T-helper 1 cell treated with Interleukin-12 subunit alpha and Interleukin-12 subunit beta and Interleukin-4 antibody, amounts not matched to agents 30 ng/mL and 1 ng/mL, for 36 hours (primary cell): Measurements from ENCODE around the gene THAP11. TPM values are rescaled to one million over a fixed set of nuclear protein-coding genes. Genes with fewer than 3 reads are reported as not detected.
"Not testable (repeated sequence)": the region's sequence is repeated elsewhere in the genome, so short reads cannot be mapped to it uniquely, and the experiment has no call there.

Experiments used
- intact Hi-C: fragments of 100-400 bp; cut with micrococcal nuclease; formaldehyde crosslinking; loops from one replicate; pipeline ENCODE4 v1.15.1; 2024
- total RNA-seq: library from RNA; stranded (reverse); gene quantifications from 2 replicates; pipeline ENCODE4 v1.2.3, GENCODE V29; 2022

THAP11 gene
- total RNA-seq, 1 donor from 2014 or later = 42.0 TPM

GRCh38 chr16:67833415-67834241, 8.5 kb upstream of the THAP11 start:
- intact Hi-C loops = loop anchor here (1.0 to 5.0 kb wide), 8 partner anchors 9 to 394 kb away; partner anchors contain the start of genes NUTF2, PSKH1, RANBP10 and THAP11

DNA sequence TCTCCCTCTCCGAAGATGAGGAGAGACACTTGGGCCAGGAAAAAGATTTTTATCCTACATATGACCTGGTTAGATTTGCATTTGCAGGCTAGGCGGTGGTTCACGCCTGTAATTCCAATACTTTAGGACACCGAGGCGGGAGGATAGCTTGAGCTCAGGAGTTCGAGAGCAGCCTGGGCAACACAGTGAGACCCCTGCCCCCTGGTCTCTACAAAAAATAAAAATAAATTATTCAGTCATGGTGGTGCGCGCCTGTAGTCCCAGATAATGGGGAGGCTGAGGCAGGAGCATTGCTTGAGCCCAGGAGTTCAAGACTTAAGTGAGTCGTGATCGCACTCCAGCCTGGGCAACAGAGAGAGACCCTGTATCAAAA, 7.9 kb upstream of the THAP11 start:
- intact Hi-C loops = loop anchor here (5.0 kb wide), 1 partner anchor 393 kb away; no protein-coding TSS in a partner anchor

- intact Hi-C loops = not testable (repeated sequence)
Measured at GRCh38 chr16:67837190-67837589, 4.9 kb upstream of the THAP11 start.

GRCh38 chr16:67837811-67838210, 4.3 kb upstream of the THAP11 start:
- intact Hi-C loops = no loop called here

- intact Hi-C loops = loop anchor here (5.0 to 10.0 kb wide), 4 partner anchors 396 to 827 kb away; partner anchors contain the start of genes ESRP2, PRMT7, SLC7A6OS and TMEM208
Measured at GRCh38 chr16:67841198-67841815, 813 bp upstream of the THAP11 start.

DNA sequence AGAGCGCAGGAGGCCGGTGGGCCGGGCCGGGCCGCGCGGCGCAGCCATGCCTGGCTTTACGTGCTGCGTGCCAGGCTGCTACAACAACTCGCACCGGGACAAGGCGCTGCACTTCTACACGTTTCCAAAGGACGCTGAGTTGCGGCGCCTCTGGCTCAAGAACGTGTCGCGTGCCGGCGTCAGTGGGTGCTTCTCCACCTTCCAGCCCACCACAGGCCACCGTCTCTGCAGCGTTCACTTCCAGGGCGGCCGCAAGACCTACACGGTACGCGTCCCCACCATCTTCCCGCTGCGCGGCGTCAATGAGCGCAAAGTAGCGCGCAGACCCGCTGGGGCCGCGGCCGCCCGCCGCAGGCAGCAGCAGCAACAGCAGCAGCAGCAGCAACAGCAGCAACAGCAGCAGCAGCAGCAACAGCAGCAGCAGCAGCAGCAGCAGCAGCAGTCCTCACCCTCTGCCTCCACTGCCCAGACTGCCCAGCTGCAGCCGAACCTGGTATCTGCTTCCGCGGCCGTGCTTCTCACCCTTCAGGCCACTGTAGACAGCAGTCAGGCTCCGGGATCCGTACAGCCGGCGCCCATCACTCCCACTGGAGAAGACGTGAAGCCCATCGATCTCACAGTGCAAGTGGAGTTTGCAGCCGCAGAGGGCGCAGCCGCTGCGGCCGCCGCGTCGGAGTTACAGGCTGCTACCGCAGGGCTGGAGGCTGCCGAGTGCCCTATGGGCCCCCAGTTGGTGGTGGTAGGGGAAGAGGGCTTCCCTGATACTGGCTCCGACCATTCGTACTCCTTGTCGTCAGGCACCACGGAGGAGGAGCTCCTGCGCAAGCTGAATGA, 606 bp downstream of the THAP11 start:
- intact Hi-C loops = loop anchor here (1.0 to 10.0 kb wide), 12 partner anchors 9 to 828 kb away; partner anchors contain the start of genes ATP6V0D1, CTCF, ESRP2 and GFOD2

GRCh38 chr16:67843343-67843765, 1.2 kb downstream of the THAP11 start:
- intact Hi-C loops = loop anchor here (2.0 to 10.0 kb wide), 5 partner anchors 363 to 829 kb away; partner anchors contain the start of genes ATP6V0D1, ESRP2, PRMT7 and SLC7A6OS

DNA sequence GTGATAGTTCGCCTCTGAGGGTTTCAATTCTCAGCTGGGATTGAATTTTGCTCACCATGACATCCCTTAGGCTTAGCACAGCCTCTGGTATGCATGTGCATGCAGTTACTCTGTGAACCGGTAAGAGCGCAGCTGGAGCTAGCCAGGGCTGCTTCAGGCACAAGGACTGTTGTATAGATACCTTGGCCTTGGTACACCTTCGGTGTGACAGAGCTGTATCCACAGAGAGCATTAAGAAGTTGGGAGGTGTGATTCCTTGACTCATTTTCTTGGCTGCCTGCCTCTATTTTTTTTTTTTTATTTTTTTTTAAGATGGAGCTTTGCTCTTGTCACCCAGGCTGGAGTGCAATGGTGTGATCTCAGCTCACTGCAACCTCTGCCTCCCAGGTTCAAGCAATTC, 2.4 kb downstream of the THAP11 start:
- intact Hi-C loops = loop anchor here (5.0 to 10.0 kb wide), 4 partner anchors 393 to 830 kb away; partner anchors contain the start of genes ESRP2, PRMT7, SLC7A6OS and TMEM208

- intact Hi-C loops = loop anchor here (1.0 to 10.0 kb wide), 13 partner anchors 12 to 831 kb away; partner anchors contain the start of genes ACD, CTCF, GFOD2 and NFATC3
Measured at GRCh38 chr16:67845291-67846062, 3.4 kb downstream of the THAP11 start.

- intact Hi-C loops = loop anchor here (1.0 to 10.0 kb wide), 13 partner anchors 13 to 831 kb away; partner anchors contain the start of genes ACD, CTCF, GFOD2 and NFATC3
Measured at GRCh38 chr16:67846063-67846319, 3.9 kb downstream of the THAP11 start.

DNA sequence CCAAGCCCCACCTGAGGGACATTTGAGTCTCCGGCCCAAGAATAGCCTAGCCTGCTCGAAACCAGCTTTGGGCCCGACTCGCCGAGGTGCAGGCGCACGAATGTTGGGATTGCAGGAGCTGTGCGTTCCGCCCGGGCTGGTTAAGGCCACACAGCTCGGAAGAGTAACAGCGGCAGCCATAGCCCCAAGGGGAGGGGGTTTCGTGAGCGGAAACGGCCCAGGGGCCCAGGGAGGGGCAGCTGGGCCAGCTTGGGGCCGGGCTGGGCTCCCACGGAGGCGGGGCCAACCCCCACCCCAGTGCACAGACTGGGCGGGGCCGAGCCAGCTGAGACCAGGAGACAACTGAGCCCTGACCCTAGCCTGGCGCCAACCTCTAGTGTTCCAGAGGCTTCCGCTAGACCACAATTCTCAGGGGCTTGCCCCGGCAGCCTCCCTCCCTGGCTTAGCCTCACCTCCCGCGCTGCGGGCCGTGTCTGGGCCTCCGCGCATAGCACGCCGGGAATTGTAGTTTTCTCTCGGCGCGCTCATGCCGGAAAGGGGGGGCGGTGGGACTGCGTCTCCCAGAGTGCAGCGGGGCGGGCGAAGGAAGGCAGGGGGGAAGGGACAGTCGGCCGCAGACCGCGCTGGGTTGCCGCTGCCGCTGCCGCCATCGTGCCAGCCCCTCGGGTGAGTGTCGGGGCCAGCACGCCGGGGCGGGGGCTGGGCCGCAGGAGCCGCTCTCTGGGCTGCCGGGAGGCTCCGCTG, 4.4 kb downstream of the THAP11 start, which contains the start of gene NUTF2:
Gene NUTF2, plus strand, starts transcription at position 614 of the 744 bp plus-strand sequence. CDS start 18,198 bp downstream, outside the sequence.
- intact Hi-C loops = loop anchor here (1.0 to 10.0 kb wide), 13 partner anchors 13 to 832 kb away; partner anchors contain the start of genes ACD, CTCF, GFOD2 and NFATC3

- intact Hi-C loops = loop anchor here (5.0 to 10.0 kb wide), 3 partner anchors 468 to 832 kb away; partner anchors contain the start of genes PRMT7 and SLC7A6OS
Measured at GRCh38 chr16:67847064-67847861, 5.1 kb downstream of the THAP11 start, which contains the start of gene CENPT. Gene CENPT, minus strand, starts transcription at chr16:67847693. Its CDS starts 13,834 bp downstream, at chr16:67833859.

DNA sequence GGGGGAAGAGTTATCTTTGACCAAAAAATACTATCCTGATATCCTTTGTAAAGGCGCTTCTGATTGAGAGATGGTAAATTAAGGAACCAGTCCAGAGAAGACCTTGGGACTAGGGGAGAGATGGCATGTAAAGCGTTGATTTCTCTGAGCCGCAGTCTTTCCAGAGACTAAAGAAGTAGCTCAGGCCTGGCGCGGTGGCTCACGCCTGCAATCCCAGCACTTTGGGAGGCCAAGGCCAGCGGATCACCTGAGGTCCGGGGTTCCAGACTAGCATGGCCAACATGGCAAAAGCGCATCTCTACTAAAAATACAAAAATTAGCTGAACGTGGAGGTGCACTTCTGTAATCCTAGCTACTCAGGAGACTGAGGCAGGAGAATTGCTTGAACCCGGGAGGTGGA, 6.0 kb downstream of the THAP11 start:
- intact Hi-C loops = loop anchor here (5.0 to 10.0 kb wide), 3 partner anchors 467 to 833 kb away; partner anchors contain the start of genes PRMT7 and SLC7A6OS

GRCh38 chr16:67853670-67854069, 11.6 kb downstream of the THAP11 start:
- intact Hi-C loops = no loop called here

GRCh38 chr16:67855789-67856188, 13.7 kb downstream of the THAP11 start:
- intact Hi-C loops = no loop called here

DNA sequence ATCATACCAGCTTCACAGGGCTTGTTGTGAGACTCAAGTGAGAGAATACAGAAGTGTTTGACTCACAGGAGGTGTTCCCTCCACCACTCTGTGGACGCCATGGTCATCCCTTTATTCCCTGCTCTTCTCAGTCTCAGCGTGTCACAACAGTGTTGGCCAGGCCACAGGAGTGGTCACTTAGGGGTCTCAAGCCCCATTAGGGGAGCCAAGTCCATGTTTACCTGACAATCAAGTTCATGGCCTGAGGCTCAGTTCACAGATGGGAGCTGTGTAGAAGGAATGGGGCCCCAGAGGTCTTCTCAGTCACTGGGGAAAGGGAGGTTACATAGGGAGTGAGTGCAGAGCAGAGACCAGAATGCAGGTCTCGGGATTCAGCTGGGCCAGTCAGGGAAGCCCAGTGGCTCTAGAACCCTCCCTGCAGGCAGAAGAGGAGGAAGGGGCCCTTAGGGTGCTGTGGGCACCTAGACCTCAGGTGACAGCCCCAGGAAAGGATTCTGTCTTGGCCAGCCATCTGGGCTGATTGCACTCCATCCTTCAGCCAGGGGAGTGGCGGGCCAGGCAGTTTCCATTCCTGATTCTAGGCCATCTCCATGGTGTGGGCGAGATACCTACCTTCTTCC, 14.9 kb downstream of the THAP11 start:
- intact Hi-C loops = no loop called here

- intact Hi-C loops = no loop called here
Measured at GRCh38 chr16:67857547-67858233, 15.6 kb downstream of the THAP11 start.
